Measurements from ENCODE around the gene LRRC17.
"Not testable (repeated sequence)": the region's sequence is repeated elsewhere in the genome, so short reads cannot be mapped to it uniquely, and the experiment has no call there.

LRRC17 gene

DNA sequence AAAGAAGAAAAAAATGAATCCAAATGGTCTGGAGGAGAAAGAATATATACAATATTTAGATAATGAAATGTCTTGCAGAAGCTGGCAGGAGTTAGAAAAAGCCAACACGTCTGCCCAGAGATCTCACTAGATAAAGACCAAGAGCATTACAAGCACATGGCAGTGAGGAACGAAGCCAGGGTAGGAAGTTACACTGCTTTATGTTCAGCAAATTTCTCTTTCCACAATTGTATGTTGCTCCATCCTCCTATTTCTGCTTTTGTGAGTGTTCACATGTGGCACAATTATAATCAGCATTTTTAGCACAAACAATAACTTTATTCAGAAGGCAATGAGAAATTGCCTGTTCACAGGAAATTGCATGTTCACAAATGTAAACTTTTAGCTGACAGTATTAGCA lies 53.7 kb downstream of the LRRC17 start:
- FAIRE-seq = no peak
- no peak for DNase-seq (ENCODE audit: insufficient read length, low spot score)
- TF ChIP-seq, protein P1, sequence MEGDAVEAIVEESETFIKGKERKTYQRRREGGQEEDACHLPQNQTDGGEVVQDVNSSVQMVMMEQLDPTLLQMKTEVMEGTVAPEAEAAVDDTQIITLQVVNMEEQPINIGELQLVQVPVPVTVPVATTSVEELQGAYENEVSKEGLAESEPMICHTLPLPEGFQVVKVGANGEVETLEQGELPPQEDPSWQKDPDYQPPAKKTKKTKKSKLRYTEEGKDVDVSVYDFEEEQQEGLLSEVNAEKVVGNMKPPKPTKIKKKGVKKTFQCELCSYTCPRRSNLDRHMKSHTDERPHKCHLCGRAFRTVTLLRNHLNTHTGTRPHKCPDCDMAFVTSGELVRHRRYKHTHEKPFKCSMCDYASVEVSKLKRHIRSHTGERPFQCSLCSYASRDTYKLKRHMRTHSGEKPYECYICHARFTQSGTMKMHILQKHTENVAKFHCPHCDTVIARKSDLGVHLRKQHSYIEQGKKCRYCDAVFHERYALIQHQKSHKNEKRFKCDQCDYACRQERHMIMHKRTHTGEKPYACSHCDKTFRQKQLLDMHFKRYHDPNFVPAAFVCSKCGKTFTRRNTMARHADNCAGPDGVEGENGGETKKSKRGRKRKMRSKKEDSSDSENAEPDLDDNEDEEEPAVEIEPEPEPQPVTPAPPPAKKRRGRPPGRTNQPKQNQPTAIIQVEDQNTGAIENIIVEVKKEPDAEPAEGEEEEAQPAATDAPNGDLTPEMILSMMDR (IDR thresholded peaks at IDR 0.05; ENCODE audit: insufficient read depth, missing control alignments) = no peak

DNA sequence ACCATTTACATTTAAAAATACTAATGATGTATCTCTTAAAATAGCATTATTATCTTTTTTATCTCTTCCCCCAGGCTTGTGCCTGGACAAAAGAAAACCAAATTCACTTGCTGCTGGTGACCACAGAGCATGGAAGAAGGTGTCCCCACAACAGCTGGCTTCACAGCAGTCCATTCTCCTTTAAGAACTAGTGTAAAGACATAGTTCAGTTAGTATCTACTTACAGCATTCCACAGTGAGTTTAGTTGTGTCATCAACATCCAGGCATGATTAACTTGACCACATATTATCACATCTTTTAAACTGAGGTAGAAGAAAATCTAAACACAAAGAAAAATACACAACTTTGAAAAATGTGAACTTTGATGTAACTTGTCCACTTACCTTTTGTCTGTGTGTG lies 55.0 kb downstream of the LRRC17 start:
- DNase-seq (ENCODE audit: insufficient read length, low spot score) = no peak
- no peak for FAIRE-seq
- TF ChIP-seq, protein P1 (IDR thresholded peaks at IDR 0.05; ENCODE audit: insufficient read depth, missing control alignments) = no peak

DNA sequence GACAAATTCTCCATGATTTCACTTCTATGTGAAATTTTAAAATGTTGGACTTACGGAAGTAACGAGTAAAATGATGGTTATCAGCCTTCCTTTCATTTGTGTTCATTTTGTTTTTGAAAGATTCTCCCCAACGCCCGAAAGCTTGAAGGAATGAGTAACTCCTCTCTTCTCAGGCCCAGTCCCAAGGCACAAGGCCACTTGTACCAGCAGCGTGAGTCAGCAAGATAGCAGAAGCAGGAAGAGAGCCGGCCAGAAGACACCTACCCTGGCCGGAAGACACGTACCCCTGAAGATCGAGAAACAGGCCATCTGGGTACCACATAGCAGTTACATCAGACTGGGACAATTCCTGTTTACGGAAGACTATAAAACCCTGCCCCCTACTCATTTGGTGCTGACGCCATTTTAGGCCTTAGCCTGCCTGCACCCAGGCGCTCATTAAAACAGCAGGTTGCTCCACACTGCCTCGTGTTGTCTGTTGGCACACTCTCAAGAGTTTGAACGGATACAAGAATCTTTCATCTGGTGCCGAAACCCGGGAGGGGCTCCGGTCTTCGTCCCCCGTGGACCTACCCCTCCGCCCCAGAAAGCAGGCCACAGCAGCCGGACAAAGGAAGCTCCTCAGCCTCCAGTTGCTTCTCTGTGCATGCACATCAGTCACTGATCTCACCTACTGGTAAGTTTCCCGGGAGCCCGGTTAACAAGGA lies 60.4 kb downstream of the LRRC17 start:
- TF ChIP-seq, protein P1 (IDR thresholded peaks at IDR 0.05; ENCODE audit: insufficient read depth, missing control alignments) = no peak
- FAIRE-seq (no peak), DNase-seq (ENCODE audit: insufficient read length, low spot score) (no peak)

DNA sequence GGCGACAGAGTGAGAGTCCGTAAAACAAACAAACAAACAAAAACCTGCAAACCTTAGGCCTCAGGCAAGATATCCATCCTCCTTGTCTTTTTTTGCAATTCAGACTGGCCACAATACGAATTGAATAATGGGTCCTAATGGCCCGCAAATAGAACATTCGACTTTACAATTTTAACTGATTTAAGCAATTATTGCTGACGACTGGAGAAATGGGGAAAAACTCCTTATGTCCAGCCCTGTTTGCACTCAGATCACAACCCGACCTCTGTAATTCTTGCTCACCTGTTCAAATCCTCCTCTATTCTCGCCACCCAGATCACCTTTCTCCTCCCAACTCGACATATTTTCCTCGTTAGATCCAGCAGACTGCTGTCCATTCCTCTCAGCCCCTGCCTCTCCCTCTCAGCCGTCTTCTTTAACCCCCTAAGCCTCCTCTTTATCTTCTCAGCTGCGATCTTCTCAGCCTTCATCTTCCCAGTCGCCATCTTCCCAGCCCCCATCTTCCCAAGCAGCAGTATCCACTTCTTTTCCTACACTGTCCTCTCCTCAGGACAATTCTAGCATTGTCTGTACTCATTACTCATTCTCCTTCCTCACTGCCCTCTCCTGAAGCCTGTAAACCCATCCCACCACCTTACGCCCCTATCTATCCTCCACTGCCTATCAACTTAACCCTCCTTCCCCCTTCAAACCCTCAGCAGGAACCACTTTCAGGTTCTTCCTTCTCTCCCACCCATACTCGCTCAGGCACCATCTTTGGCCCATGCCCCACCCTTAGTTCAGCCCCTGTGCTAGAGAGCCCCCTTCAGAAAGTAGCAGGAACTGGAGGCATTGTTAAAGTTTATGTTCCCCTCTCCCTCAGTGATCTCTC lies 61.8 kb downstream of the LRRC17 start:
- TF ChIP-seq, protein P1 (IDR thresholded peaks at IDR 0.05; ENCODE audit: insufficient read depth, missing control alignments) = no peak
- DNase-seq (ENCODE audit: insufficient read length, low spot score) = no peak

DNA sequence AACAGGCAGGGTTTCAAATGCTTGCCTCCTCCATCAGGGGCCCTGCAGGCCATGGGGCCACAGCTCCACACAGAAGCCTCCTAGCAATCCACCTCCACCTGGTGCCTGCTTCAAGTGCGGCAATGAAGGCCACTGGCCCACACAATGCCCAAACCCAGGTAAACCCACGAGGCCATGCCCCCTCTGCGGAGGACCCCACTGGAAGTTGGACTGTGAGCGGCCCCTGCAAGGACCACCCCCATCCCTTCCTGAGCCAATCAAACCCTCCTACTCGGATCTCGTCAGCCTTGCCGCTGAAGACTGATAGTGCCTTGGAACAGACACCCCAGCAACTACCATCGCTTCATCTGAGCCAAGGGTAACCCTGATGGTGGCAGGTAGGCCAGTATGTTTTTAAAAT lies 63.1 kb downstream of the LRRC17 start:
- DNase-seq (ENCODE audit: insufficient read length, low spot score) (no peak), FAIRE-seq (no peak)
- TF ChIP-seq, protein P1 (IDR thresholded peaks at IDR 0.05; ENCODE audit: insufficient read depth, missing control alignments) = no peak

More for the DNA sequence above, 61.8 kb downstream of the LRRC17 start:
- no peak for FAIRE-seq

DNA sequence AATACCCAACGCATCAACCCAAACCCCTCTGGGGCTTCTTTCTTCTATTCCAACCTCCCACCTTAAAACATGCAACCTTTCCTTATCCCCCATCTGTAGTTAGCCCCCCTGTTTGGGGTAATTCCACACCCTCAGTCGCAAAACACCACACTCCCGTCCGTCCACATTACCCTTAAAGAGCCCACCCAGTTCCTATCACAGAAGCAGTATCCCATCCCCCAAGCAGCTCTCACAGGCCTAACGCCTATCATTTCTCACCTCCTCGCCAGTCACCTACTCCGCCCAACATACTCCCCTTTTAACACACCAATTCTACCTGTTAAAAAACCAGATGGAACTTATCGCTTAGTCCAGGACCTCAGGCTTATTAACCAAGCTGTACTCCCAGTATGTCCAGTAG lies 63.7 kb downstream of the LRRC17 start:
- TF ChIP-seq, protein P1 (IDR thresholded peaks at IDR 0.05; ENCODE audit: insufficient read depth, missing control alignments) = no peak
- no peak for FAIRE-seq
- DNase-seq (ENCODE audit: insufficient read length, low spot score) = no peak

DNA sequence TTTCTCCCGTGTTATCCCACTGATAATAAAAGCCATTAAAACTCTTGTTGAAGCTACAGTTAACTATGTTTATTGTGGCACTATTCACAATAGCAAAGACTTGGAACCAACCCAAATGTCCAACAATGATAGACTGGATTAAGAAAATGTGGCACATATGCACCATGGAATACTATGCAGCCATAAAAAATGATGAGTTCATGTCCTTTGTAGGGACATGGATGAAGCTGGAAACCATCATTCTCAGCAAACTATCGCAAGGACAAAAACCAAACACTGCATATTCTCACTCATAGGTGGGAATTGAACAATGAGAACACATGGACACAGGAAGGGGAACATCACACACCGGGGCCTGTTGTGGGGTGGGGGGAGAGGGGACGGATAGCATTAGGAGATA lies 64.8 kb downstream of the LRRC17 start:
- not testable (repeated sequence) for DNase-seq (ENCODE audit: insufficient read length, low spot score); FAIRE-seq
